ENCODE results near the gene GPA33.

Gene GPA33, protein sequence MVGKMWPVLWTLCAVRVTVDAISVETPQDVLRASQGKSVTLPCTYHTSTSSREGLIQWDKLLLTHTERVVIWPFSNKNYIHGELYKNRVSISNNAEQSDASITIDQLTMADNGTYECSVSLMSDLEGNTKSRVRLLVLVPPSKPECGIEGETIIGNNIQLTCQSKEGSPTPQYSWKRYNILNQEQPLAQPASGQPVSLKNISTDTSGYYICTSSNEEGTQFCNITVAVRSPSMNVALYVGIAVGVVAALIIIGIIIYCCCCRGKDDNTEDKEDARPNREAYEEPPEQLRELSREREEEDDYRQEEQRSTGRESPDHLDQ

GRCh38 chr1:167090314-167090942 is at the start of gene GPA33:
GPA33 (minus strand) TSS chr1:167090377; CDS start chr1:167090287, 90 bp downstream.
- no peak for TF ChIP-seq POLR2AphosphoS5 (IDR thresholded peaks at IDR 0.05; ENCODE audit: borderline replicate concordance, low read depth, low read length)
- TF ChIP-seq EZH2 (IDR thresholded peaks at IDR 0.05) = no peak
- no peak for TF ChIP-seq FOXP2 (optimal IDR thresholded peaks at IDR 0.05; ENCODE audit: control extremely low read depth, extremely low read length, insufficient read depth)
- H3K36me3 ChIP-seq (ENCODE audit: insufficient read depth, low read length) = no peaks in the 10 kb centered on the region
- no peak for DNase-seq (ENCODE audit: low read depth, low spot score)
- H3K4me3 ChIP-seq = no peak within 1 kb of the TSS
- H3K9ac ChIP-seq (ENCODE audit: insufficient read length) = no peak within 1 kb of the TSS
- no peaks in the 10 kb centered on the region for H3K9me3 ChIP-seq (ENCODE audit: low read depth, low read length)
- no peak within 1 kb of the TSS for H3K27ac ChIP-seq

GRCh38 chr1:167138703-167139102 is 48.5 kb upstream of the GPA33 start:
- Histone ChIP-seq H3K9me3 (ENCODE audit: low read depth, low read length) (no peaks in the 10 kb centered on the region), H3K9ac (ENCODE audit: insufficient read length) (no peak overlapping the region), H3K36me3 (ENCODE audit: insufficient read depth, low read length) (no peaks in the 10 kb centered on the region), H3K4me3 (no peak overlapping the region), H3K27ac (no peak overlapping the region)
- no peak for DNase-seq (ENCODE audit: low read depth, low spot score)
- no peak for TF ChIP-seq EZH2 (IDR thresholded peaks at IDR 0.05)
- TF ChIP-seq FOXP2 (optimal IDR thresholded peaks at IDR 0.05; ENCODE audit: control extremely low read depth, extremely low read length, insufficient read depth) = no peak
- no peak for TF ChIP-seq POLR2AphosphoS5 (IDR thresholded peaks at IDR 0.05; ENCODE audit: borderline replicate concordance, low read depth, low read length)

GRCh38 chr1:167137793-167138510 is 47.8 kb upstream of the GPA33 start:
- Histone ChIP-seq H3K27ac (no peak overlapping the region), H3K4me3 (no peak overlapping the region), H3K9ac (ENCODE audit: insufficient read length) (no peak overlapping the region), H3K9me3 (ENCODE audit: low read depth, low read length) (no peaks in the 10 kb centered on the region), H3K36me3 (ENCODE audit: insufficient read depth, low read length) (no peaks in the 10 kb centered on the region)
- DNase-seq (ENCODE audit: low read depth, low spot score) = no peak
- TF ChIP-seq POLR2AphosphoS5 (IDR thresholded peaks at IDR 0.05; ENCODE audit: borderline replicate concordance, low read depth, low read length) (no peak), FOXP2 (optimal IDR thresholded peaks at IDR 0.05; ENCODE audit: control extremely low read depth, extremely low read length, insufficient read depth) (no peak), EZH2 (IDR thresholded peaks at IDR 0.05) (no peak)

DNA sequence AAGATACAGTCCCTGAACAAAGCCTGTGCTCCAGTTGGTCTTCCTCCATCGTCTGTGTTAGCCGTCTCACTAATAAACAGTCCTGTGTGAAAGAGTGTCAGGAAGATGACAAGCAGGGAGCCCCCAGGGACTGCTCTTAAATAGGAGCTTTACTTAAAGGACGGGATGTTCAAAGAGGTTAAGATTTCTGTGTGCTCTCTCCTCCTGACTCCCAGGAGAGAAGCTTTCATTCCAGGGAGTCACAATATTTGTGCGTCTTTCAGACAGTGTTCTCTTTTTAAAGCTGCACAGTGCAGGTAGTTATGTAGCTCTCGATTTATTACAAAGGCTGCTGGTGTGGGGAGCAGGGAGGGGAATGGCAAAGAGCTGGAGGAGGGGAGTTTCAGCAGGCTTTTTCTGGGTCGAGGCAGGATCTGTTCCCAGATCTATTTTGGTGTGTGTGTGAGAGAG is 47.2 kb upstream of the GPA33 start:
- no peak for DNase-seq (ENCODE audit: low read depth, low spot score)
- Histone ChIP-seq H3K4me3 (no peak overlapping the region), H3K27ac (no peak overlapping the region), H3K36me3 (ENCODE audit: insufficient read depth, low read length) (no peaks in the 10 kb centered on the region), H3K9ac (ENCODE audit: insufficient read length) (no peak overlapping the region), H3K9me3 (ENCODE audit: low read depth, low read length) (no peaks in the 10 kb centered on the region)
- no peak for TF ChIP-seq FOXP2 (optimal IDR thresholded peaks at IDR 0.05; ENCODE audit: control extremely low read depth, extremely low read length, insufficient read depth)
- TF ChIP-seq POLR2AphosphoS5 (IDR thresholded peaks at IDR 0.05; ENCODE audit: borderline replicate concordance, low read depth, low read length) = no peak
- no peak for TF ChIP-seq EZH2 (IDR thresholded peaks at IDR 0.05)

DNA sequence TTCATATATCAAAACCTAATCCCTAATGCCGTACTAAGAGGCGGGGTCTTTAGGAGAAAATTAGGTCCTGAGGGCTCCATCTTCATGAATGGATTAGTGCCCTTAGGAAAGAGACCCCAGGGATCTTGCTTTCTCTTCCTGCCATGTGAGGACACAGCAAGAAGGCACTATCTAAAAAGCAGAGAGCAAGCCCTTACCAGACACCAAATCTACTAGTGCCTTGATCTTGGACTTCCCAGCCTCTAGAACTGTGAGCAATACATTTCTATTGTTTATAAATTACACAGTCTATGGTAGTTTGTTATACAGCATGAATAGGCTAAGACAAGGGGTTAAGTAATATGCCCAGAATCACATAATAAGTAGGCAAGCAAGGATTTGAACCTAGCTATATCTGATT is 46.6 kb upstream of the GPA33 start:
- Histone ChIP-seq H3K9me3 (ENCODE audit: low read depth, low read length) (no peaks in the 10 kb centered on the region), H3K27ac (no peak overlapping the region), H3K9ac (ENCODE audit: insufficient read length) (no peak overlapping the region), H3K4me3 (no peak overlapping the region), H3K36me3 (ENCODE audit: insufficient read depth, low read length) (no peaks in the 10 kb centered on the region)
- no peak for DNase-seq (ENCODE audit: low read depth, low spot score)
- TF ChIP-seq POLR2AphosphoS5 (IDR thresholded peaks at IDR 0.05; ENCODE audit: borderline replicate concordance, low read depth, low read length) = no peak
- no peak for TF ChIP-seq EZH2 (IDR thresholded peaks at IDR 0.05)

- no peak overlapping the region for H3K27ac ChIP-seq
- no peak for TF ChIP-seq POLR2AphosphoS5 (IDR thresholded peaks at IDR 0.05; ENCODE audit: borderline replicate concordance, low read depth, low read length)
- no peak for TF ChIP-seq EZH2 (IDR thresholded peaks at IDR 0.05)
- TF ChIP-seq FOXP2 (optimal IDR thresholded peaks at IDR 0.05; ENCODE audit: control extremely low read depth, extremely low read length, insufficient read depth) = no peak
- no peaks in the 10 kb centered on the region for H3K9me3 ChIP-seq (ENCODE audit: low read depth, low read length)
- no peak overlapping the region for H3K4me3 ChIP-seq
- no peak for DNase-seq (ENCODE audit: low read depth, low spot score)
- no peaks in the 10 kb centered on the region for H3K36me3 ChIP-seq (ENCODE audit: insufficient read depth, low read length)
- H3K9ac ChIP-seq (ENCODE audit: insufficient read length) = no peak overlapping the region
These were observed 46.0 kb upstream of the GPA33 start for GRCh38 chr1:167136191-167136614.

GRCh38 chr1:167135281-167135840 is 45.2 kb upstream of the GPA33 start:
- no peak for DNase-seq (ENCODE audit: low read depth, low spot score)
- no peak overlapping the region for H3K27ac ChIP-seq
- H3K36me3 ChIP-seq (ENCODE audit: insufficient read depth, low read length) = no peaks in the 10 kb centered on the region
- H3K9ac ChIP-seq (ENCODE audit: insufficient read length) = no peak overlapping the region
- no peak for TF ChIP-seq FOXP2 (optimal IDR thresholded peaks at IDR 0.05; ENCODE audit: control extremely low read depth, extremely low read length, insufficient read depth)
- no peak for TF ChIP-seq EZH2 (IDR thresholded peaks at IDR 0.05)
- no peak for TF ChIP-seq POLR2AphosphoS5 (IDR thresholded peaks at IDR 0.05; ENCODE audit: borderline replicate concordance, low read depth, low read length)
- no peaks in the 10 kb centered on the region for H3K9me3 ChIP-seq (ENCODE audit: low read depth, low read length)
- H3K4me3 ChIP-seq = no peak overlapping the region
